Upper lobe of left lung (tissue), 6 donors: ENCODE results near the gene ST3GAL3. TPM values are rescaled to one million over a fixed set of nuclear protein-coding genes. Genes with fewer than 3 reads are reported as not detected.

ENCODE experiments used
- ATAC-seq, 2 donors: fragments of 200-7000 bp; cut with Tn5 transposase; one replicate each; pipeline ENCODE4 v1.9.1; 2022; ENCODE audit warnings: mild to moderate bottlenecking in 2 of 2, moderate library complexity in 2 of 2; ENCODE audit not compliant: low FRiP score in 2 of 2
- DNase-seq, 2 donors: peaks; one replicate each; pipeline ENCODE4 v3.0.0-alpha.2; 2019 to 2020
- H3K27ac ChIP-seq, 4 donors: fragments of 200-600 bp; sonication (generic); one replicate each; pipeline ENCODE4 v1.5.1; 2016 to 2019
- H3K27me3 ChIP-seq, 4 donors: fragments of 200-600 bp; sonication (generic); one replicate each; pipeline ENCODE4 v1.5.1; 2017 to 2019
- H3K36me3 ChIP-seq, 4 donors: fragments of 200-600 bp; sonication (generic); one replicate each; pipeline ENCODE4 v1.5.1; 2016 to 2019
- H3K4me1 ChIP-seq, 4 donors: fragments of 200-600 bp; sonication (generic); one replicate each; pipeline ENCODE4 v1.5.1; 2018 to 2019
- H3K4me3 ChIP-seq, 4 donors: fragments of 200-600 bp; sonication (generic); one replicate each; pipeline ENCODE4 v1.5.1; 2017 to 2019; ENCODE audit warnings: mild to moderate bottlenecking in 2 of 4, moderate library complexity in 1 of 4
- H3K9me3 ChIP-seq, 4 donors: fragments of 200-600 bp; sonication (generic); one replicate each; pipeline ENCODE4 v1.5.1; 2018 to 2019
- CTCF ChIP-seq, 6 experiments: fragments of 450-650 bp in 4 of 6; fragments of 200-600 bp in 2 of 6; sonication (generic) in 2 of 6; IDR thresholded peaks; one replicate each; pipeline ENCODE4 v1.5.1; 2016 to 2019; ENCODE audit warnings: antibody characterized with exemption in 6 of 6
- EP300 ChIP-seq, 4 donors: sonication (generic); formaldehyde crosslinking; IDR thresholded peaks; one replicate each; pipeline ENCODE4 v1.5.1; 2017; ENCODE audit warnings: antibody characterized with exemption in 4 of 4, control low read depth in 2 of 4
- POLR2A ChIP-seq, 4 donors: fragments of 450-650 bp; IDR thresholded peaks; one replicate each; pipeline ENCODE4 v1.5.1; 2016 to 2017; ENCODE audit warnings: antibody characterized with exemption in 4 of 4, mild to moderate bottlenecking in 2 of 4
- POLR2AphosphoS5 ChIP-seq, 2 donors: sonication (generic); formaldehyde crosslinking; IDR thresholded peaks; one replicate each; pipeline ENCODE4 v1.5.1; 2017; ENCODE audit warnings: antibody characterized with exemption in 2 of 2
- WGBS, 2 donors: methylation state at CpG; one replicate each; pipeline ENCODE4 v1.1.5; 2017 to 2018; 5-methylcytosine and 5-hydroxymethylcytosine counted together
- total RNA-seq, 6 donors: library from RNA; depleted of rRNA in 4 of 6; stranded (reverse); fragments of >200 nt in 4 of 6; gene quantifications; one replicate each; pipeline versions ENCODE4 v1.1.0 to v1.2.1, GENCODE V29; 2016 to 2021
- donor health status: DM: no; HTN: no; CAD: no; lungs with moderate emphysema.
- donor health status: DM: no; HTN: yes; CAD: no; lungs with severe emphysema.

The ST3GAL3 gene
- total RNA-seq, 6 donors from 2014 or later, result 14.4 to 46.1 (median 19.2) TPM

- Histone ChIP-seq H3K4me1 (peaks cover 0 to 20% (median 11%) of the 10 kb centered on the region in 4 donors), H3K27me3 (no peaks in the 10 kb centered on the region), H3K4me3 (no peak overlapping the region), H3K36me3 (no peaks in the 10 kb centered on the region), H3K9me3 (no peaks in the 10 kb centered on the region), H3K27ac (no peak overlapping the region)
- TF ChIP-seq EP300 (IDR thresholded peaks at IDR 0.05) (no peak), POLR2AphosphoS5 (IDR thresholded peaks at IDR 0.05) (no peak), POLR2A (IDR thresholded peaks at IDR 0.05) (no peak), CTCF (IDR thresholded peaks at IDR 0.05) (no peak)
- WGBS, 2 donors, result 48 to 55% methylated on average over 8 of the region's 8 CpGs
- DNase-seq (peak in 1 of 2 donors; percentile 43), ATAC-seq (peak in 1 of 2 donors; percentile 67)
Measured at GRCh38 chr1:43766086-43766784, 58.9 kb downstream of the ST3GAL3 start.

GRCh38 chr1:43766818-43767525 lies 59.6 kb downstream of the ST3GAL3 start:
- ATAC-seq, result no peak
- TF ChIP-seq CTCF (IDR thresholded peaks at IDR 0.05) (no peak), EP300 (IDR thresholded peaks at IDR 0.05) (no peak)
- DNase-seq, result no peak
- Histone ChIP-seq H3K36me3 (no peaks in the 10 kb centered on the region), H3K9me3 (no peaks in the 10 kb centered on the region), H3K27ac (no peak overlapping the region), H3K27me3 (no peaks in the 10 kb centered on the region), H3K4me1 (peaks cover 0 to 20% (median 11%) of the 10 kb centered on the region in 4 donors), H3K4me3 (no peak overlapping the region)
- 87 to 89% methylated on average over 5 of the region's 5 CpGs for WGBS, 2 donors

- Histone ChIP-seq H3K36me3 (no peaks in the 10 kb centered on the region), H3K4me1 (peaks cover 0 to 15% (median 9%) of the 10 kb centered on the region in 4 donors), H3K9me3 (no peaks in the 10 kb centered on the region), H3K4me3 (no peak overlapping the region), H3K27me3 (no peaks in the 10 kb centered on the region), H3K27ac (no peak overlapping the region)
- TF ChIP-seq EP300 (IDR thresholded peaks at IDR 0.05), result no peak
- TF ChIP-seq CTCF (IDR thresholded peaks at IDR 0.05), result no peak
- no peak for TF ChIP-seq POLR2AphosphoS5 (IDR thresholded peaks at IDR 0.05)
- no peak for TF ChIP-seq POLR2A (IDR thresholded peaks at IDR 0.05)
- ATAC-seq (no peak), DNase-seq (no peak)
Measured at GRCh38 chr1:43768168-43768567, 60.8 kb downstream of the ST3GAL3 start.

- no peaks in the 10 kb centered on the region for H3K9me3 ChIP-seq
- ATAC-seq (no peak), DNase-seq (no peak)
- whole genome bisulfite sequencing, 2 donors, result 79% methylated on average over 4 of the region's 4 CpGs
- H3K36me3 ChIP-seq, result no peaks in the 10 kb centered on the region
- no peaks in the 10 kb centered on the region for H3K27me3 ChIP-seq
- no peak overlapping the region for H3K27ac ChIP-seq
- TF ChIP-seq CTCF (IDR thresholded peaks at IDR 0.05), result no peak
- no peak for TF ChIP-seq EP300 (IDR thresholded peaks at IDR 0.05)
- no peak for TF ChIP-seq POLR2A (IDR thresholded peaks at IDR 0.05)
- no peak for TF ChIP-seq POLR2AphosphoS5 (IDR thresholded peaks at IDR 0.05)
- peaks cover 0 to 11% (median 4%) of the 10 kb centered on the region in 4 donors for H3K4me1 ChIP-seq
- no peak overlapping the region for H3K4me3 ChIP-seq
Measured at GRCh38 chr1:43769350-43769908, 62.1 kb downstream of the ST3GAL3 start.
